Adrenal gland (tissue), 5 donors: ENCODE measurements around the gene TOP2A.

Experiments used
- POLR2A ChIP-seq, 2 donors: fragments of 450-650 bp; IDR thresholded peaks; one replicate each; pipeline ENCODE4 v1.6.1; 2017; ENCODE audit warnings: antibody characterized with exemption in 2 of 2, mild to moderate bottlenecking in 2 of 2, moderate library complexity in 1 of 2
- TF ChIP-seq, protein P1 (sequence below), 6 experiments: fragments of 450-650 bp in 4 of 6; fragments of 200-600 bp in 2 of 6; sonication (generic) in 1 of 6; IDR thresholded peaks; 1 replicate in 5 of 6; 2 replicates in 1 of 6; pipeline versions ENCODE4 v1.5.1 to v1.8.0; 2016 to 2021; ENCODE audit warnings: antibody characterized with exemption in 6 of 6, mild to moderate bottlenecking in 2 of 6, moderate library complexity in 1 of 6
- donor health status: DM: no; HTN: no; CAD: no.

GRCh38 chr17:40443196-40443987, 25.7 kb upstream of the TOP2A start, which contains the start of gene IGFBP4:
- TF ChIP-seq, protein P1, sequence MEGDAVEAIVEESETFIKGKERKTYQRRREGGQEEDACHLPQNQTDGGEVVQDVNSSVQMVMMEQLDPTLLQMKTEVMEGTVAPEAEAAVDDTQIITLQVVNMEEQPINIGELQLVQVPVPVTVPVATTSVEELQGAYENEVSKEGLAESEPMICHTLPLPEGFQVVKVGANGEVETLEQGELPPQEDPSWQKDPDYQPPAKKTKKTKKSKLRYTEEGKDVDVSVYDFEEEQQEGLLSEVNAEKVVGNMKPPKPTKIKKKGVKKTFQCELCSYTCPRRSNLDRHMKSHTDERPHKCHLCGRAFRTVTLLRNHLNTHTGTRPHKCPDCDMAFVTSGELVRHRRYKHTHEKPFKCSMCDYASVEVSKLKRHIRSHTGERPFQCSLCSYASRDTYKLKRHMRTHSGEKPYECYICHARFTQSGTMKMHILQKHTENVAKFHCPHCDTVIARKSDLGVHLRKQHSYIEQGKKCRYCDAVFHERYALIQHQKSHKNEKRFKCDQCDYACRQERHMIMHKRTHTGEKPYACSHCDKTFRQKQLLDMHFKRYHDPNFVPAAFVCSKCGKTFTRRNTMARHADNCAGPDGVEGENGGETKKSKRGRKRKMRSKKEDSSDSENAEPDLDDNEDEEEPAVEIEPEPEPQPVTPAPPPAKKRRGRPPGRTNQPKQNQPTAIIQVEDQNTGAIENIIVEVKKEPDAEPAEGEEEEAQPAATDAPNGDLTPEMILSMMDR (IDR thresholded peaks at IDR 0.05) = peak in 1 of 6 experiments; percentile 34
- TF ChIP-seq POLR2A (IDR thresholded peaks at IDR 0.05) = peak; percentile 72
